ENCODE measurements around the gene CD84. TPM values are rescaled to one million over a fixed set of nuclear protein-coding genes. Genes with fewer than 3 reads are reported as not detected.
"Not testable (repeated sequence)": the region's sequence is repeated elsewhere in the genome, so short reads cannot be mapped to it uniquely, and the experiment has no call there.

CD84 gene
- total RNA-seq, 3 donors from 2014 or later (not counting 1 experiment from before 2014, with no cell fraction given), result 11.1 to 56.7 (median 12.9) TPM

DNA sequence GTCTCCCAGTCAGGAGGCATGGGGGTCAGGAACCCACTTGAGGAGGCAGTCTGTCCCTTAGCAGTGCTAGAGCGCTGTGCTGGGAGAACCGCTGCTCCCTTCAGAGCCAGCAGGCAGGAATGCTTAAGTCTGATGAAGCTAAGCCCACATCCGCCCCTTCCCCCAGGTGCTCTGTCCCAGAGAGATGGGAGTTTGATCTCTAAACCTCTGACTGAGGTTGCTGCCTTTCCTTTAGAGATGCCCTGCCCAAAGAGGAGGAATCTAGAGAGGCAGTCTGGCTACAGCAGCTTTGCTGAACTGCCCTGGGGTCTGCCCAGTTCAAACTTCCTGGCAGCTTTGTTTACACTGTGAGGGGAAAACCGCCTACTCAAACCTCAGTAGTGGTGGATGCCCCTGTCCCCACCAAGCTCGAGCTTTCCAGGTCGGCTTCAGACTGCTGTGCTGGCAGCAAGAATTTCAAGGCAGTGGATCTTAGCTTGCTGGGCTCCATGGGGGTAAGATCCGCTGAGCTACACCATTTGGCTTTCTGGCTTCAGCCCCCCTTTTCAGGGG is 49.8 kb downstream of the CD84 start:
- H3K9me3 ChIP-seq (ENCODE audit: control insufficient read depth, insufficient read depth, low read length); H3K36me3 ChIP-seq (ENCODE audit: control insufficient read depth, insufficient read depth, low read length); intact Hi-C loops (cut with micrococcal nuclease); H3K36me3 Mint-ChIP-seq; H3K4me3 Mint-ChIP-seq; H3K27ac ChIP-seq (ENCODE audit: low read length); H3K9me3 Mint-ChIP-seq; H3K27me3 Mint-ChIP-seq (ENCODE audit: low read depth in 2 of 2); ATAC-seq; H3K4me3 ChIP-seq (ENCODE audit: low read length); DNase-seq; H3K27me3 ChIP-seq (ENCODE audit: control insufficient read depth, insufficient read depth, low read length): not testable (repeated sequence)
- Mint-ChIP-seq H3K4me1 (peaks cover 0 to 21% of the 10 kb centered on the region in 2 donors), H3K27ac (peak overlapping the region in 1 of 2 donors; percentile 38)
- WGBS (ENCODE audit: insufficient coverage), result 61% methylated on average over 7 of the region's 7 CpGs
- peaks cover 12% of the 10 kb centered on the region for H3K4me1 ChIP-seq (ENCODE audit: control insufficient read depth, insufficient read depth, low read length)

DNA sequence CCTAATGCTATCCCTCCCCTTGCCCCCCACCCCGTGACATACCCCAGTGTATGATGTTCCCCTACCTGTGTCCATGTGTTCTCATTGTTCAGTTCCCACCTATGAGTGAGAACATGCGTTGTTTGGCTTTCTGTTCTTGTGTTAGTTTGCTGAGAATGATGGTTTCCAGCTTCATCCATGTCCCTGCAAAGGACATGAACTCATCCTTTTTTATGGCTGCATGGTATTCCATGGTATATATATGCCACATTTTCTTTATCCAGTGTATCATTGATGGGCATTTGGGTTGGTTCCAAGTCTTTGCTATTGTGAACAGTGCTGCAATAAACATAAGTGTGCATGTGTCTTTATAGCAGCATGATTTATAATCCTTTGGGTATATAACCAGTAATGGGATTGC is 55.5 kb downstream of the CD84 start:
- Mint-ChIP-seq H3K4me1 (peaks cover 44 to 59% of the 10 kb centered on the region in 2 donors), H3K27ac (peak overlapping the region; percentile 93 to 96), H3K4me3 (peak overlapping the region; percentile 58)
- ATAC-seq; H3K36me3 ChIP-seq (ENCODE audit: control insufficient read depth, insufficient read depth, low read length); H3K9me3 Mint-ChIP-seq; H3K4me3 ChIP-seq (ENCODE audit: low read length); H3K27ac ChIP-seq (ENCODE audit: low read length); H3K27me3 Mint-ChIP-seq (ENCODE audit: low read depth in 2 of 2); H3K9me3 ChIP-seq (ENCODE audit: control insufficient read depth, insufficient read depth, low read length); H3K36me3 Mint-ChIP-seq; DNase-seq; H3K27me3 ChIP-seq (ENCODE audit: control insufficient read depth, insufficient read depth, low read length): not testable (repeated sequence)
- intact Hi-C loops (cut with micrococcal nuclease), result loop anchor here (1.0 kb wide), 1 partner anchor 17 kb away; no protein-coding TSS in a partner anchor
- 100% methylated on average over 1 of the region's 2 CpGs for WGBS (ENCODE audit: insufficient coverage)
- H3K4me1 ChIP-seq (ENCODE audit: control insufficient read depth, insufficient read depth, low read length), result peaks cover 12% of the 10 kb centered on the region

DNA sequence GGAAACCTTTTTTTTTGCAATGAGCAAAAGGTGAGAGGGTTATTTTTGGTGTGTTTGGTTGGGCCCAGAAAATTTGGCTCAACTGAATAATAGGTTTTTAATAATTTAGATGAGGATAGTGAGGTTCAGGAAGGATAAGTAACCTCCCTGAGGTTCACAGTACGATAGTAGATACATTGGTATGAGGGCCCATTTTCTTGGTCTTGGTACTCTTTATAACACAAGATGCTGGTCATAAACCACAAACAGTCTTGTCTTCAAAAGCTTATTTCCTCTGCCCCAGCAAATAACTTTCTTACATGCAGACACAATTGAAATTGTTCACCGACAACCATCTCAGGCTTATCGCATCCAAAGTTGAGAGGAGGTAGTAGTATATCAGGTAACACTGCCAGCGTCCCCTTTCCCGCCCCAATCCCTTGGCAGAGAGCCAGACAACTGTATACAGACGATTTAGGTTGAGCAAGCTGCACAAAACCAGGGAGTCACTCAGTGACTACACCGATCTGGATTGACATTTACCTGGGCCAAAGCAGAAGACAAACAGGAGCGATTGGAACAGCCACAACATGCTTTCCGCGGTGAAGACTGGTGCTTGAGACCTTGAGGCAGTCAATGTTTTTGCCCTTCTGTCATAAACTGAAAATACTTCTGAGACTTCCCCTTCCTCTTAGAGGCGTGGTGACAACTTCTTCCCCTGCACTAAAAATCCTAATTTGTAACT is 56.5 kb downstream of the CD84 start, which contains the start of gene SLAMF6:
SLAMF6 (minus strand) TSS at position 634 of the 724 bp plus-strand sequence; CDS start at position 571, 63 bp downstream.
- H3K27ac ChIP-seq (ENCODE audit: low read length), result peak within 1 kb of the TSS; percentile 90
- Mint-ChIP-seq H3K9me3 (no peaks in the 10 kb centered on the region), H3K36me3 (no peaks in the 10 kb centered on the region), H3K4me3 (peak within 1 kb of the TSS; percentile 93), H3K4me1 (peaks cover 54 to 63% of the 10 kb centered on the region in 2 donors), H3K27me3 (ENCODE audit: low read depth in 2 of 2) (no peaks in the 10 kb centered on the region), H3K27ac (peak within 1 kb of the TSS; percentile 93 to 96)
- intact Hi-C loops (cut with micrococcal nuclease), result loop anchor here (1.0 kb wide), 1 partner anchor 18 kb away; no protein-coding TSS in a partner anchor
- no peaks in the 10 kb centered on the region for H3K9me3 ChIP-seq (ENCODE audit: control insufficient read depth, insufficient read depth, low read length)
- H3K4me1 ChIP-seq (ENCODE audit: control insufficient read depth, insufficient read depth, low read length), result peaks cover 12% of the 10 kb centered on the region
- ATAC-seq (peak; percentile 38 to 65 (median 62)), DNase-seq (peak in 1 of 2 donors; percentile 69)
- no peaks in the 10 kb centered on the region for H3K36me3 ChIP-seq (ENCODE audit: control insufficient read depth, insufficient read depth, low read length)
- H3K27me3 ChIP-seq (ENCODE audit: control insufficient read depth, insufficient read depth, low read length), result no peaks in the 10 kb centered on the region
- TF ChIP-seq, protein P1, sequence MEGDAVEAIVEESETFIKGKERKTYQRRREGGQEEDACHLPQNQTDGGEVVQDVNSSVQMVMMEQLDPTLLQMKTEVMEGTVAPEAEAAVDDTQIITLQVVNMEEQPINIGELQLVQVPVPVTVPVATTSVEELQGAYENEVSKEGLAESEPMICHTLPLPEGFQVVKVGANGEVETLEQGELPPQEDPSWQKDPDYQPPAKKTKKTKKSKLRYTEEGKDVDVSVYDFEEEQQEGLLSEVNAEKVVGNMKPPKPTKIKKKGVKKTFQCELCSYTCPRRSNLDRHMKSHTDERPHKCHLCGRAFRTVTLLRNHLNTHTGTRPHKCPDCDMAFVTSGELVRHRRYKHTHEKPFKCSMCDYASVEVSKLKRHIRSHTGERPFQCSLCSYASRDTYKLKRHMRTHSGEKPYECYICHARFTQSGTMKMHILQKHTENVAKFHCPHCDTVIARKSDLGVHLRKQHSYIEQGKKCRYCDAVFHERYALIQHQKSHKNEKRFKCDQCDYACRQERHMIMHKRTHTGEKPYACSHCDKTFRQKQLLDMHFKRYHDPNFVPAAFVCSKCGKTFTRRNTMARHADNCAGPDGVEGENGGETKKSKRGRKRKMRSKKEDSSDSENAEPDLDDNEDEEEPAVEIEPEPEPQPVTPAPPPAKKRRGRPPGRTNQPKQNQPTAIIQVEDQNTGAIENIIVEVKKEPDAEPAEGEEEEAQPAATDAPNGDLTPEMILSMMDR (IDR thresholded peaks at IDR 0.05), result no peak
- peak within 1 kb of the TSS; percentile 82 for H3K4me3 ChIP-seq (ENCODE audit: low read length)
- 9% methylated on average over 9 of the region's 11 CpGs for WGBS (ENCODE audit: insufficient coverage)

DNA sequence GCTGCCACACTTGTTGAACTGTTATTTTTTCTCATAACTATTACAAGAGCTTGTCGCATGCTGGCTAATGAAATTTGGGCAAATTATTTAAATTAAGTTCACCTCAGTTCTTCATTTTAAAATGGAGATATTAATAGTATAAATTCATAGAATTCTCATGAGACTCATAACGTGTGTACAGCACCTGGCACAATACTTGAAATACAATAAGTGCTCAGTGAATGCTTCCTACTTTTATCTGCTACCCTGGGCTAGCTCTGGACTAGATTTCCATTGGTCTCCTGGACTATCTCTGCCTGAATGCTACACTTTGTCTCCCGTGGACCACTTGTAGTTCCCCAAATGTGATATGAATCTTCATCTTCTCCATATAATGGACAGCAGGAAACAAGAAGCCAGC is 57.2 kb downstream of the CD84 start:
- H3K9me3 Mint-ChIP-seq, result no peaks in the 10 kb centered on the region
- Histone ChIP-seq H3K4me3 (ENCODE audit: low read length) (peak overlapping the region; percentile 82), H3K27me3 (ENCODE audit: control insufficient read depth, insufficient read depth, low read length) (no peaks in the 10 kb centered on the region), H3K36me3 (ENCODE audit: control insufficient read depth, insufficient read depth, low read length) (no peaks in the 10 kb centered on the region), H3K9me3 (ENCODE audit: control insufficient read depth, insufficient read depth, low read length) (no peaks in the 10 kb centered on the region), H3K4me1 (ENCODE audit: control insufficient read depth, insufficient read depth, low read length) (peaks cover 15% of the 10 kb centered on the region), H3K27ac (ENCODE audit: low read length) (peak overlapping the region; percentile 90)
- 14% methylated on average over 2 of the region's 3 CpGs for WGBS (ENCODE audit: insufficient coverage)
- H3K4me1 Mint-ChIP-seq, result peaks cover 61 to 68% of the 10 kb centered on the region in 2 donors
- H3K27me3 Mint-ChIP-seq (ENCODE audit: low read depth in 2 of 2), result no peaks in the 10 kb centered on the region
- peak overlapping the region; percentile 93 for H3K4me3 Mint-ChIP-seq
- ATAC-seq (no peak), DNase-seq (no peak)
- H3K36me3 Mint-ChIP-seq, result no peaks in the 10 kb centered on the region
- TF ChIP-seq, protein P1 (IDR thresholded peaks at IDR 0.05), result no peak
- intact Hi-C loops (cut with micrococcal nuclease), result no loop called here
- peak overlapping the region; percentile 93 to 96 for H3K27ac Mint-ChIP-seq

Measured in natural killer cell (primary cell).